Measurements from ENCODE around the gene CHI3L1.
A peak's percentile ranks its signal among the peaks of the same experiment; 100 is the strongest.
"Not testable (repeated sequence)": the region's sequence is repeated elsewhere in the genome, so short reads cannot be mapped to it uniquely, and the experiment has no call there.

CHI3L1 gene

DNA sequence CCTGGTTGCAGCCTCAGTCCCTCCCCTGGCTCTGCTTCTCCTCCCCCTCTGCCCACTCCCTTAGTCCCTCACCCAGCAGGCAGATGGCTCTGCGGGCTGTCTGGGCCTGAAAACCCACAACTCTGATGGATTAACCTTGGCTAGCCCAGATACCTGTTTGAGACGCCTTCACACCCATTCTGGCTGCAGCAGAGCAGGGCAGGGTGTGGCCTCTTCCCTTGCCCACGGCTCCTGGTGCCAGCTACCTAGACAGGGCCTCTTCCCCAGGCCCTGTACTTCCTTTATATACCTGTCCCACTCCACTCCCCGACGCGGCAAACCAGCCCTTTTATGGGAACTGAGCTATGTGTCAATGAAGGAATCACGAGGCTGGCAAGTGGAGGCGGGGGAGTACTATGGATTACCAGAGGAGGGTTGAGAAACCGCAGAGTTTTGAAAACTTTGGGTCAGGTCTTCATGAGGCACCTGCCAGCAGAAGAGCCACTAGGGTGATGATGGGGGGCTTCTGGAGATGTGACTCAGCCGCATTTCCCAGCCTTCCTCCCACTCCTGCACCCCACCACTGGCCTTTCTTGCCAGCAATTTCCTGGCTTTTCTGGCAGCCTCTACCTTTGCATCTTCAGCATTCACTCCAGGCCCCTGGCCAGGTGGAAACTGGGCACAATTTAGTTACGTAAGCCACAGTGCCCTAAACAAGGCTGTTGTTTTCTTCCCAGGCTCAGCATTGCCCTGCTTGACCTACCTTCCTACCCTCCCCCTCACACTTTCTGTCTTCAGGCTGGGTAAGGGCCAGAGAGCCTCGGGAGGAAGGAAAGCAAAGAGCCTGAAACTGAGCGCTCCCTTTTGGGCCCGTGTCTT lies at the start of gene CHI3L1:
Gene CHI3L1 (minus strand): TSS at position 259 of the 858 bp plus-strand sequence. CDS start 81 bp downstream, at position 178.
- DNase-seq (ENCODE audit: low read depth) = no peak
- Histone ChIP-seq H3K4me3 (ENCODE audit: low read length) (no peak within 1 kb of the TSS), H3K9me3 (ENCODE audit: control insufficient read depth, low read length) (no peaks in the 10 kb centered on the region), H3K4me1 (ENCODE audit: control insufficient read depth, insufficient read depth, low read length) (peaks cover 16% of the 10 kb centered on the region), H3K27me3 (replicated peaks; ENCODE audit: control insufficient read depth, insufficient read depth, low read length) (no peaks in the 10 kb centered on the region), H3K9ac (ENCODE audit: low read length) (peak within 1 kb of the TSS; percentile 39), H3K36me3 (ENCODE audit: control insufficient read depth, insufficient read depth, low read length, severe bottlenecking) (no peaks in the 10 kb centered on the region)

DNA sequence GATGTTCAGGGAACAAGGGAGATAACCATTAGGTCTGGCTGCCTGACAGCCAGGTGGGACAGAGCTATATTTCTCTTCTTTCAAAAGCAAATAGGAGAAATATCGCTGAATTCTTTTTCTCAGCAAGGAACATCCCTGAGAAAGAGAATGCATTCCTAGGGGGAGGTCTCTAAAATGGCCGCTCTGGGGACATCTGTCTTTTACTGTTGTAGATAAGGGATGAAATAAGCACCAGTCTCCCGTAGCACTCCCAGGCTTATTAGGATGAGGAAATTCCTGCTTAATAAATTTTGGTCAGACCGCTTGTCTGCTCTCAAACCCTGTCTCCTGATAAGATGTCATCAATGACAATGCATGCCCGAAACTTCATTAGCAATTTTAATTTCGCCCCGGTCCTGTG lies 48.4 kb upstream of the CHI3L1 start:
- H3K27me3 ChIP-seq (replicated peaks; ENCODE audit: control insufficient read depth, insufficient read depth, low read length) = peaks cover 62% of the 10 kb centered on the region

DNA sequence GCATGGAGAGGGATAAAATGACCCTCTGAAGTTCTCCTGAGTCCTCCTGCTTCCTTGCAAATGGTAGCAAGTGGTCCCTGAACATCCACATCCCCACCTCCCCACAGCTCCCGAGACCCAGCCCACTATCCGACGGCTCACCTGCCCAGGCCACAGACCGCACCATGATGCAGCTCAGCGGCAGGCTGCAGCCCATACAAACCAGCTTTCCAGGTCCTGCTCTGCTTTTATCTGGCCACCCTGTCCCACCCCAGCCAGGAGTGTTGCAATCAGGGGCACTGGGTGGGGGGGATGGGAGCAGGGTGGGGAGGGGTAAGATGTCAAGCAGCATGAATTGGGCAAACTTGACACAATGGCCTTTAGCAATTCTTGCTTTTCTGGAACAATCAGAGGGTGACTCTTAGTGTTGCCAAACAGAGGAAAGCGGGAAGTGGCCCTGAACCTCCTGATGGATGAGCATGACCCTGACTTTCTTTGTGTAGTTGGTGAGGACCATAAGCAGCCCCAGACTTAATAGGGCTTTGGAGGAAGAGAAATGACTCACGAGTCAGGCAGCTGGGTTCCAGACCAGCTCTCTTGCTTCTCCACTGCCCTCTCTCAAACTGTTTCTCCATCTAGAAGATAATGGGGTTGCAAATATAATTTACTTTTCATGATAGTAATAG lies 43.1 kb upstream of the CHI3L1 start, which contains the start of gene CHIT1:
Gene CHIT1 (minus strand): TSS at position 203 of the 665 bp plus-strand sequence. CDS start 37 bp downstream, at position 166.
- Histone ChIP-seq H3K4me3 (ENCODE audit: low read length) (no peak within 1 kb of the TSS), H3K9me3 (ENCODE audit: control insufficient read depth, low read length) (peaks cover 5% of the 10 kb centered on the region), H3K4me1 (ENCODE audit: control insufficient read depth, insufficient read depth, low read length) (no peaks in the 10 kb centered on the region), H3K9ac (ENCODE audit: low read length) (no peak within 1 kb of the TSS), H3K27me3 (replicated peaks; ENCODE audit: control insufficient read depth, insufficient read depth, low read length) (peaks cover 72% of the 10 kb centered on the region), H3K36me3 (ENCODE audit: control insufficient read depth, insufficient read depth, low read length, severe bottlenecking) (no peaks in the 10 kb centered on the region)
- no peak for DNase-seq (ENCODE audit: low read depth)

More for the DNA sequence above, 48.4 kb upstream of the CHI3L1 start:
- H3K9me3 ChIP-seq (ENCODE audit: control insufficient read depth, low read length) = peaks cover 19% of the 10 kb centered on the region
- H3K9ac ChIP-seq (ENCODE audit: low read length); H3K4me3 ChIP-seq (ENCODE audit: low read length); H3K36me3 ChIP-seq (ENCODE audit: control insufficient read depth, insufficient read depth, low read length, severe bottlenecking); DNase-seq (ENCODE audit: low read depth); H3K4me1 ChIP-seq (ENCODE audit: control insufficient read depth, insufficient read depth, low read length): not testable (repeated sequence)

DNA sequence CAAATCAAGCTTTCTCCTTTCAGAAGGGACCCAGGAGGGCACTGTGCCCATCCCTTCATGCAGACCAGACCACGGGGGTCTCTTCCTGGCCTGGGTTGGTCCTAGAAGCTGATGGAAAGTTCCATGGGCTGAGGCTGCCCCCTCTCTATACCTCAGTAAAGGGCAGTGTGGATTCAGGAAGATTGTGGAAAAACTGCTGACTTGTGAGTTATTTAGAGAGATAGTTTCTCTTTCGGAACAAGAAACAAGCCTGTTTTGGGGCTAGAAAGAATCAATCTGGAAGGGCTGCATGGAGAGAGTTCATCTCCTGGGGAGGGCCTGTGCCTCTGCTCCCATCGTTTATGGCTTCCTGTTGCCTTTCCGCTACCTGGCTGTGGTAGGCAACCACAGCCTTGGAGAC lies 42.2 kb upstream of the CHI3L1 start:
- Histone ChIP-seq H3K9ac (ENCODE audit: low read length) (no peak overlapping the region), H3K36me3 (ENCODE audit: control insufficient read depth, insufficient read depth, low read length, severe bottlenecking) (no peaks in the 10 kb centered on the region), H3K4me3 (ENCODE audit: low read length) (no peak overlapping the region), H3K27me3 (replicated peaks; ENCODE audit: control insufficient read depth, insufficient read depth, low read length) (peaks cover 70% of the 10 kb centered on the region), H3K4me1 (ENCODE audit: control insufficient read depth, insufficient read depth, low read length) (no peaks in the 10 kb centered on the region), H3K9me3 (ENCODE audit: control insufficient read depth, low read length) (peaks cover under 1% of the 10 kb centered on the region)
- DNase-seq (ENCODE audit: low read depth) = no peak

DNA sequence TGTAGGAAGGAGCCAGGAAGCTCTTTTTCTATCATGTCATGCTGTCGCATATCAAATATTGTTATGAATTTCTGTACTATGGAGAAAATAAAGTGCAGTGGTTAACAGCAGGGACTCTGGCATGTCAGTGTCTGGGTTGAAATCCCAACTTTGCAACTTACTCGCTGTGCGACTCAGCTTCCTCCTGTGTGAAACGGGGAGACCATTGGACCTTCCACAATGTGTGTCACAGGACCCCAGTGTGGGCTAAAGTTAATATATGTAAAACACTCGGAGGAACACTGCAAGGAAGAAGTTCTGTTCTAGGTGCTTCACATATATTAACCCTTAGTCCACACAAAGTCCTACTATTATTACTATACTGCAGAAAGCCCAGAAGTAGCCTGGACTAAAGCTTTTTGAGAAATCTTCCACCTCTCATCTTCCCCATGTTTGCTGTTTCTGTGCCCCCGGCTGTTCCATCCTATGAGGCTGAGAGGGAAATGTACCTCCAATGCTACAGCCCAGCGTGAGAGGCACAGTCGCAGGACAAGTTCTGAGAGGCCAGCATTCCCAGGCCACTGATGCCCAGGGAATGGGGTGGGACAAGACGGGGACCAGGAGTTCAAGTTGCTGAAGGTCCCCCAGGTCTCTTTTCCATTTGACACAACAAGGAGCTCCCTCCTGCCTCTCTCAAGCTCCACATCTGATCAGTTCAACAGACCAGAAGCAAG lies 41.0 kb upstream of the CHI3L1 start:
- DNase-seq (ENCODE audit: low read depth) = no peak
- Histone ChIP-seq H3K36me3 (ENCODE audit: control insufficient read depth, insufficient read depth, low read length, severe bottlenecking) (no peaks in the 10 kb centered on the region), H3K9me3 (ENCODE audit: control insufficient read depth, low read length) (no peaks in the 10 kb centered on the region), H3K9ac (ENCODE audit: low read length) (no peak overlapping the region), H3K4me3 (ENCODE audit: low read length) (no peak overlapping the region), H3K27me3 (replicated peaks; ENCODE audit: control insufficient read depth, insufficient read depth, low read length) (peaks cover 70% of the 10 kb centered on the region), H3K4me1 (ENCODE audit: control insufficient read depth, insufficient read depth, low read length) (no peaks in the 10 kb centered on the region)

DNA sequence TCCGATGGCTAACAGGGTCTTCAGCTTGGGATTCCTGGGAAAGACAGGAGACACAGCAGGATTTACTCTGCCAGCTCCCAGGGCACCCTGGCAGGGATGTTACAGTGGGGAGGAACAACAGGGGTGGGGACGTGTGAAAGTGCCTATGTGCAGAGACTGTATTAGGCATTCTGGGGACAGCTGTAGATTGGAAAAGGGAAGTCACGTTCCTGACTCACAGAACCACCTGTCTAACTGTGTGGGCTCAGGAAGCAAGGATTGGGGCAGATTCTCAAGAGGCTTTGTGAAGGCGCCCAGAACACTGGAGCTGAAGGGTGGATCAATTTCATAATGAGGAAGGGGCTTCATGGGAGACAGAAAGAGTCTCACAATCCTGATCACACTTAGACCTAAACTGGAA lies 38.6 kb upstream of the CHI3L1 start:
- Histone ChIP-seq H3K4me3 (ENCODE audit: low read length) (no peak overlapping the region), H3K4me1 (ENCODE audit: control insufficient read depth, insufficient read depth, low read length) (no peaks in the 10 kb centered on the region), H3K9me3 (ENCODE audit: control insufficient read depth, low read length) (no peaks in the 10 kb centered on the region), H3K27me3 (replicated peaks; ENCODE audit: control insufficient read depth, insufficient read depth, low read length) (peaks cover 74% of the 10 kb centered on the region), H3K36me3 (ENCODE audit: control insufficient read depth, insufficient read depth, low read length, severe bottlenecking) (no peaks in the 10 kb centered on the region), H3K9ac (ENCODE audit: low read length) (no peak overlapping the region)
- DNase-seq (ENCODE audit: low read depth) = no peak

DNA sequence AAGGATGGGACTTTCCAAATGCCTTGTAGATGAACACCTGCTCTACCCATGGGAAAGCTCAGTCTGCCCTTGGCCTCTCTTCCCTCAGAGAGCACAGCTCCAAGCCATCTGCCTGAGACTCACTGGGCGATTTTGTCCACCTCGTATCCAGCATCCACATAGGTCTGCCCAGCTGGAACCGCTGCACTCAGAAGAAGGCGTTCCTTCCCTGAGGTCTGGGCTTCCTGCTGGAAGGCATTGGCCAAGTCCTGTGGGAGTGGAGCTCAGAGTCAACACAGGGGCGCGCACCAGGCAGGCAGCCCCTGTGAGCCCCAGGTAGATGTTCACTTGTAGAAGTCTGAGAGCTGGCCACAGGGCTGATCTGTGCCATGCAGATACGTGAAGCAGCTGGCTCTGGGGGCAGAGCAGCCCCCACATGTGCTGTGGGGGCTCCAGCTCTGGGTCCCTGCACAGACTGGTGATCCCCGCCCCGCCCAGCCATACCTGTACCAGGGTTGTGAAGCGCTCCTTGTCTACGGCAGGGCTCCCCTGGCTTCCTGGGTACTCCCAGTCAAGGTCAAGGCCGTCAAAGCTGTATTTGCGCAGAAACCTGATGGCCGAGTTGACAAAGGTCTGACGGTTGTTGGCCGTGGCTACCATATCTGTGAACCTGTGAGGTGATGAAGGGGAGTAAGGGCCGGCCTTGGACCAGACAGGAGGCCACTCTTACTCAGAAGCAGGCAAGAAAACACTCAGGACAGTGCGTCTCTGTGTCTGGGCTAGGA lies 36.7 kb upstream of the CHI3L1 start:
- H3K9ac ChIP-seq (ENCODE audit: low read length) = no peak overlapping the region
- peaks cover 72% of the 10 kb centered on the region for H3K27me3 ChIP-seq (replicated peaks; ENCODE audit: control insufficient read depth, insufficient read depth, low read length)
- DNase-seq (ENCODE audit: low read depth) = no peak
- no peaks in the 10 kb centered on the region for H3K9me3 ChIP-seq (ENCODE audit: control insufficient read depth, low read length)
- no peaks in the 10 kb centered on the region for H3K36me3 ChIP-seq (ENCODE audit: control insufficient read depth, insufficient read depth, low read length, severe bottlenecking)
- no peaks in the 10 kb centered on the region for H3K4me1 ChIP-seq (ENCODE audit: control insufficient read depth, insufficient read depth, low read length)
- H3K4me3 ChIP-seq (ENCODE audit: low read length) = no peak overlapping the region

DNA sequence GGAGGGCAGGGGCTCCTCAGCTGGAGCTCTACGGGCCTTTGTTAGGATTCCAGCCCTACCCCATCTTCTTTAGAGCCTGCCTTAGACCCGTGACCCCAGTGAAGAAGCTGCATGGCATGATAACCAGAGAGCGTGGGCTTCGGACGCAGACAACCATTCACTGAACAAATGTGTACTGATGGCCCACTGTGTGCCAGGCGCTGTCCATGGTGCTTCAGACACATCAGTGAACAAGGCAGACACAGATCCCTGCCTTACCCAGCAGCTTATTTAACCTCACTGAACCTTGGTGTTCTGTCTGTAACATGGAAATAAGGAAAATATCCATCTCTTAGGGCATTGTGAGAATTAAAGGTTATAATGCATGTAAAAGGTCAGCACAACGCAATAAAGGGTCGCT lies 33.4 kb upstream of the CHI3L1 start:
- H3K36me3 ChIP-seq (ENCODE audit: control insufficient read depth, insufficient read depth, low read length, severe bottlenecking) = no peaks in the 10 kb centered on the region
- no peak overlapping the region for H3K4me3 ChIP-seq (ENCODE audit: low read length)
- DNase-seq (ENCODE audit: low read depth) = no peak
- no peaks in the 10 kb centered on the region for H3K9me3 ChIP-seq (ENCODE audit: control insufficient read depth, low read length)
- H3K4me1 ChIP-seq (ENCODE audit: control insufficient read depth, insufficient read depth, low read length) = no peaks in the 10 kb centered on the region
- peaks cover 58% of the 10 kb centered on the region for H3K27me3 ChIP-seq (replicated peaks; ENCODE audit: control insufficient read depth, insufficient read depth, low read length)
- H3K9ac ChIP-seq (ENCODE audit: low read length) = no peak overlapping the region

DNA sequence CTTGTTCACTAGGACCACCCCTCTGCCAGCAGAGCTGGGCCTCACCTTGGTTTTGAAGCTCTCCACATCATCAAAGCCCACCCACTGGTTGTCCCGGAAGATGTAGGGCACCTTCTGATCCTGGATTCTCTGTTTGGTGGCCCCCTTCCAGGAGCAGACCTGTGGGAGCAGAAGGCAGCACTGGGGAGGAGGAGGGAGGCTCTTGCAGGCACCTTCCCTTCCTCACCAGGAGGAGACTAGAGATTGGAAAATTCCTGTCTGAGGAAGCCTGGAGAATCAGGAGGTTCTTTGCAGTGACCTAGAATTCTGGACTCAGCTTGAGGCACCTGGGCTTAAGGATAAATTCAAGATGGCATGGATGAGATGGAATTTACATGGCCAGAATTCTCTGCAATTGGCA lies 32.7 kb upstream of the CHI3L1 start:
- H3K9ac ChIP-seq (ENCODE audit: low read length) = no peak overlapping the region
- H3K4me1 ChIP-seq (ENCODE audit: control insufficient read depth, insufficient read depth, low read length) = no peaks in the 10 kb centered on the region
- no peaks in the 10 kb centered on the region for H3K36me3 ChIP-seq (ENCODE audit: control insufficient read depth, insufficient read depth, low read length, severe bottlenecking)
- peaks cover 57% of the 10 kb centered on the region for H3K27me3 ChIP-seq (replicated peaks; ENCODE audit: control insufficient read depth, insufficient read depth, low read length)
- H3K9me3 ChIP-seq (ENCODE audit: control insufficient read depth, low read length) = no peaks in the 10 kb centered on the region
- H3K4me3 ChIP-seq (ENCODE audit: low read length) = no peak overlapping the region
- DNase-seq (ENCODE audit: low read depth) = no peak

DNA sequence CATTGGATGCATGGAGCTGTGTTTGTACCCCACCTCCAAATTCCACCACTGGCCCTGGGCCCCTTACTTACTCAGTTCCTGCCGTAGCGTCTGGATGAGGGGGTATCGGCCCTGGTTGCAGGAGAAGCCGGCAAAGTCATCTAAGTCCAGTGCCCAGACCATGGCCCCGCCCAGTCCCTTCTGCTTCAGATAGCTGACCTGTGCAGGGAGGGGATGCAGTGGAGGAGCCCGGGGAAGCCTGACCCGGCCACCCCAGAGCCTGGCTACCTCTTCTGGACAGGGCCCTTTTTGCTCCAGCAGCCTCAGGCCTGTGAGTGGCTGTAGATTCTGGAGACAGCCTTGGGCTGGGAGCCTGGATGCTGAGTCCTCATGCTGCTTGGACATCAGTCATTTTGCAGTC lies 31.2 kb upstream of the CHI3L1 start:
- Histone ChIP-seq H3K9me3 (ENCODE audit: control insufficient read depth, low read length) (no peaks in the 10 kb centered on the region), H3K36me3 (ENCODE audit: control insufficient read depth, insufficient read depth, low read length, severe bottlenecking) (no peaks in the 10 kb centered on the region), H3K27me3 (replicated peaks; ENCODE audit: control insufficient read depth, insufficient read depth, low read length) (peaks cover 45% of the 10 kb centered on the region), H3K4me1 (ENCODE audit: control insufficient read depth, insufficient read depth, low read length) (no peaks in the 10 kb centered on the region), H3K9ac (ENCODE audit: low read length) (no peak overlapping the region), H3K4me3 (ENCODE audit: low read length) (no peak overlapping the region)
- no peak for DNase-seq (ENCODE audit: low read depth)

Measured in adipocyte (in vitro differentiated cells).